GM08714 (cell line): ENCODE measurements around the gene IGF1R.

Experiments used
- H3K4me3 ChIP-seq: fragments of 200-500 bp; sonication (Bioruptor generic); 2 replicates; pipeline ENCODE4 v1.5.1; 2014; ENCODE audit warnings: mild to moderate bottlenecking, low read length, inconsistent platforms
- ZNF274 ChIP-seq: IDR thresholded peaks from 2 replicates; pipeline ENCODE4 v1.6.1; 2012; ENCODE audit warnings: mild to moderate bottlenecking, low read depth, low read length

The IGF1R gene

GRCh38 chr15:98673133-98673532 lies 24.8 kb downstream of the IGF1R start:
- TF ChIP-seq ZNF274, result no peak
- no peak overlapping the region for H3K4me3 ChIP-seq

- TF ChIP-seq ZNF274, result no peak
- no peak overlapping the region for H3K4me3 ChIP-seq
Measured at GRCh38 chr15:98674336-98674735, 26.0 kb downstream of the IGF1R start.

GRCh38 chr15:98676586-98677270 lies 28.4 kb downstream of the IGF1R start:
- TF ChIP-seq ZNF274, result no peak
- H3K4me3 ChIP-seq, result no peak overlapping the region

GRCh38 chr15:98677345-98678059 lies 29.2 kb downstream of the IGF1R start:
- no peak for TF ChIP-seq ZNF274

GRCh38 chr15:98678484-98678883 lies 30.1 kb downstream of the IGF1R start:
- TF ChIP-seq ZNF274, result no peak

More at GRCh38 chr15:98677345-98678059, 29.2 kb downstream of the IGF1R start:
- H3K4me3 ChIP-seq, result no peak overlapping the region

GRCh38 chr15:98681061-98681460 lies 32.7 kb downstream of the IGF1R start:
- no peak overlapping the region for H3K4me3 ChIP-seq
- no peak for TF ChIP-seq ZNF274

More at GRCh38 chr15:98678484-98678883, 30.1 kb downstream of the IGF1R start:
- H3K4me3 ChIP-seq, result no peak overlapping the region

- no peak overlapping the region for H3K4me3 ChIP-seq
- no peak for TF ChIP-seq ZNF274
Measured at GRCh38 chr15:98682992-98683701, 34.8 kb downstream of the IGF1R start.

- no peak for TF ChIP-seq ZNF274
Measured at GRCh38 chr15:98683831-98684230, 35.5 kb downstream of the IGF1R start.

GRCh38 chr15:98684436-98684835 lies 36.1 kb downstream of the IGF1R start:
- no peak overlapping the region for H3K4me3 ChIP-seq
- TF ChIP-seq ZNF274, result no peak

More at GRCh38 chr15:98683831-98684230, 35.5 kb downstream of the IGF1R start:
- H3K4me3 ChIP-seq, result no peak overlapping the region

- no peak for TF ChIP-seq ZNF274
- H3K4me3 ChIP-seq, result no peak overlapping the region
Measured at GRCh38 chr15:98684995-98685525, 36.7 kb downstream of the IGF1R start.

GRCh38 chr15:98686983-98687382 lies 38.6 kb downstream of the IGF1R start:
- H3K4me3 ChIP-seq, result no peak overlapping the region
- TF ChIP-seq ZNF274, result no peak

GRCh38 chr15:98689431-98689861 lies 41.1 kb downstream of the IGF1R start:
- no peak overlapping the region for H3K4me3 ChIP-seq
- TF ChIP-seq ZNF274, result no peak

- no peak for TF ChIP-seq ZNF274
- H3K4me3 ChIP-seq, result no peak overlapping the region
Measured at GRCh38 chr15:98690272-98690950, 42.1 kb downstream of the IGF1R start.

GRCh38 chr15:98692213-98692612 lies 43.9 kb downstream of the IGF1R start:
- no peak for TF ChIP-seq ZNF274
- no peak overlapping the region for H3K4me3 ChIP-seq
